Stomach (tissue), 9 donors: ENCODE data around the gene TP73. TPM values are rescaled to one million over a fixed set of nuclear protein-coding genes. Genes with fewer than 3 reads are reported as not detected.

Source experiments
- DNase-seq, 2 donors: peaks; one replicate each; pipeline versions ENCODE4 v3.0.0 to v3.0.0-alpha.2; 2013 to 2019
- H3K27ac ChIP-seq, 5 donors: fragments of 200-600 bp in 4 of 5; sonication (generic) in 4 of 5; one replicate each; pipeline ENCODE4 v1.5.1; 2013 to 2019; ENCODE audit warnings: mild to moderate bottlenecking in 1 of 5, moderate library complexity in 1 of 5
- H3K27me3 ChIP-seq, 3 donors: fragments of 200-600 bp; sonication (generic); one replicate each; pipeline ENCODE4 v1.5.1; 2017 to 2019; ENCODE audit warnings: mixed run types in 1 of 3
- H3K36me3 ChIP-seq, 4 donors: fragments of 200-600 bp; sonication (generic); 1 replicate in 3 of 4; 2 replicates in 1 of 4; pipeline ENCODE4 v1.5.1; 2016 to 2019
- H3K4me1 ChIP-seq, 4 donors: fragments of 200-600 bp; sonication (generic); one replicate each; pipeline ENCODE4 v1.5.1; 2016 to 2019
- H3K4me3 ChIP-seq, 4 donors: fragments of 200-600 bp; sonication (generic) in 3 of 4; one replicate each; pipeline ENCODE4 v1.5.1; 2016 to 2019; ENCODE audit warnings: mild to moderate bottlenecking in 1 of 4
- H3K9me3 ChIP-seq, 4 donors: fragments of 200-600 bp; sonication (generic); one replicate each; pipeline ENCODE4 v1.5.1; 2016 to 2019
- CTCF ChIP-seq, 7 experiments: fragments of 450-650 bp in 4 of 7; fragments of 200-600 bp in 3 of 7; sonication (generic) in 3 of 7; IDR thresholded peaks; one replicate each; pipeline ENCODE4 v1.5.1; 2016 to 2019; ENCODE audit warnings: antibody characterized with exemption in 7 of 7, control low read depth in 2 of 7, mild to moderate bottlenecking in 1 of 7
- EP300 ChIP-seq: sonication (generic); formaldehyde crosslinking; IDR thresholded peaks from one replicate; pipeline ENCODE4 v1.6.1; 2017; ENCODE audit warnings: antibody characterized with exemption
- POLR2A ChIP-seq, 4 donors: fragments of 450-650 bp; IDR thresholded peaks; one replicate each; pipeline ENCODE4 v1.6.1; 2016; ENCODE audit warnings: antibody characterized with exemption in 4 of 4, control low read depth in 2 of 4, mild to moderate bottlenecking in 1 of 4, moderate library complexity in 1 of 4
- POLR2AphosphoS5 ChIP-seq, 3 donors: sonication (generic); formaldehyde crosslinking; IDR thresholded peaks; one replicate each; pipeline ENCODE4 v1.6.1; 2016; ENCODE audit warnings: antibody characterized with exemption in 3 of 3
- WGBS, 5 donors: extraction: QIAGEN DNeasy Blood & Tissue Kit in 3 of 5; methylation state at CpG; one replicate each; pipeline versions ENCODE4 v1.1.5 to v1.1.7; 2013 to 2018; 5-methylcytosine and 5-hydroxymethylcytosine counted together
- intact Hi-C: fragments of 100-400 bp; cut with DNase I; formaldehyde crosslinking; loops from one replicate; pipeline ENCODE4 v1.15.1; 2023; ENCODE audit warnings: low total_unique reads
- polyA plus RNA-seq, 3 donors: library from polyadenylated mRNA; stranded (reverse); fragments of 200-250 nt; gene quantifications; one replicate each; pipeline ENCODE4 v1.2.3, GENCODE V29; 2013
- total RNA-seq, 5 donors: library from RNA; depleted of rRNA; stranded (reverse); fragments of >200 nt; gene quantifications; one replicate each; pipeline versions ENCODE4 v1.1.0 to v1.2.3, GENCODE V29; 2014 to 2016
- donor health status: healthy with polysubstance abuse.
- donor health status: Bipolar disorder and iron deficiency.
- donor health status: healthy.

The TP73 gene
- total and polyA plus RNA-seq, 8 donors, result 0.25 to 9.8 (median 1.4) TPM; not detected in 4

DNA sequence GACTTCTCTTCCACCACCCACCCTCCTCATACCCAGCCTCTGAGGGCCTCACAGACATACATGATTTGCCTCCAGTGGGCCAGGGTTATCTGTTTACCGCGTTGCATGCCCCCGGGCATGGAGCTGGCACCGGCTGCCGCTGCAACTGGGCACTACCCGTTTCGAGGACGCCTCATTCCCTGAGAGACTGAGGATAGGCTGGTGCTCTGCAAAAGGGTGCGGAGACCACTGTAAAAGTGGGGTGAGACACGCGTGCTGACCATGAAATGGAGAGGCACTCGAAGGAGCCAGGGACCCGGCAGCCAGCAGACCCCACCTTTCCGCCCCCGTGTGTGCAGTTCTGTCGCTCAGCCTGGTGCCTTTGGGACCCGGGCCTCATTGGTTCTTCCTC is 20.6 kb downstream of the TP73 start:
- Histone ChIP-seq H3K4me3 (no peak overlapping the region), H3K4me1 (peaks cover 6 to 24% (median 21%) of the 10 kb centered on the region in 4 donors), H3K36me3 (no peaks in the 10 kb centered on the region), H3K27ac (no peak overlapping the region), H3K27me3 (peaks cover 0 to 65% (median 8%) of the 10 kb centered on the region in 3 donors), H3K9me3 (no peaks in the 10 kb centered on the region)
- TF ChIP-seq POLR2A (IDR thresholded peaks at IDR 0.05) (no peak), CTCF (IDR thresholded peaks at IDR 0.05) (no peak), POLR2AphosphoS5 (IDR thresholded peaks at IDR 0.05) (no peak), EP300 (no peak)
- DNase-seq, result no peak
- intact Hi-C loops, result no loop called here
- WGBS, 5 donors, result 76 to 88% (median 80%) methylated on average over 16 to 17 of the region's 17 CpGs

DNA sequence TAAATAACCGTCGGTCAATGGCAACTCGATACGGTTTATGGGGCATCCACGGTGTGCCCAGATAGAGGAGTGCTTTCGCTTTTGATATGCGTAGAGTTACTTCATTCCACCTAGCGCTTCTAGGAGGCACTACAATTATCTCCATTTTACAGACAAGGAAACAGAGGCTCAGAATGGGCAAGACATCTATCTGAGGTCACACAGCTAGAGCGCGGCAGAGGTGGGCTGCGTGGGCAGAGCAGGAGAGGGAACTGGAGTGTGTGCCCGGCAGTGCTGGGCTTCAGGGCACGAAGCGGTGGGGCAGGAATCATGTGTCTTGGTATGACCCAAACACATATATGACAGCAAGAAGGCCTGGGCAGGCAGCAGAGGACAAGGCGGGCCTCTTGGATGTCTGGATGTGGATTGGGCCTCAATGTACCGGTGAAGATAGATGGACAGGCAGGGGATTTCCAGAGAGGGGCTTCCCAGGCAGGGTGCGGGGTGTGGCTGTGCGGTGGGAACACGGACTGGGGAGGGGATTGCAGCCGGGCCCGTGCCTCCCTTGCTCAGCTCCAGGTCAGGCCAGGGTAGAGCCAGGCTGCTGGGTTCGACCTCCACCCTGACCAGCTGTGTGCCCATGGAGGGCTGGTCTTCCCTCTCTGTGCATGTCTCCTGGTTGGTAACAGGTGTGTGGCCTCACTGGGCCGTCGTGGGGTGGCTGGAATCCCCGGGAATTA is 21.2 kb downstream of the TP73 start:
- Histone ChIP-seq H3K36me3 (no peaks in the 10 kb centered on the region), H3K4me1 (peaks cover 6 to 23% (median 19%) of the 10 kb centered on the region in 4 donors), H3K27me3 (peaks cover 0 to 65% (median 8%) of the 10 kb centered on the region in 3 donors), H3K27ac (no peak overlapping the region), H3K9me3 (no peaks in the 10 kb centered on the region), H3K4me3 (no peak overlapping the region)
- intact Hi-C loops, result no loop called here
- DNase-seq, result no peak
- TF ChIP-seq POLR2AphosphoS5 (IDR thresholded peaks at IDR 0.05), result no peak
- no peak for TF ChIP-seq CTCF (IDR thresholded peaks at IDR 0.05)
- TF ChIP-seq POLR2A (IDR thresholded peaks at IDR 0.05), result no peak
- no peak for TF ChIP-seq EP300
- 77 to 86% (median 80%) methylated on average over 21 to 25 of the region's 25 CpGs for WGBS, 5 donors

DNA sequence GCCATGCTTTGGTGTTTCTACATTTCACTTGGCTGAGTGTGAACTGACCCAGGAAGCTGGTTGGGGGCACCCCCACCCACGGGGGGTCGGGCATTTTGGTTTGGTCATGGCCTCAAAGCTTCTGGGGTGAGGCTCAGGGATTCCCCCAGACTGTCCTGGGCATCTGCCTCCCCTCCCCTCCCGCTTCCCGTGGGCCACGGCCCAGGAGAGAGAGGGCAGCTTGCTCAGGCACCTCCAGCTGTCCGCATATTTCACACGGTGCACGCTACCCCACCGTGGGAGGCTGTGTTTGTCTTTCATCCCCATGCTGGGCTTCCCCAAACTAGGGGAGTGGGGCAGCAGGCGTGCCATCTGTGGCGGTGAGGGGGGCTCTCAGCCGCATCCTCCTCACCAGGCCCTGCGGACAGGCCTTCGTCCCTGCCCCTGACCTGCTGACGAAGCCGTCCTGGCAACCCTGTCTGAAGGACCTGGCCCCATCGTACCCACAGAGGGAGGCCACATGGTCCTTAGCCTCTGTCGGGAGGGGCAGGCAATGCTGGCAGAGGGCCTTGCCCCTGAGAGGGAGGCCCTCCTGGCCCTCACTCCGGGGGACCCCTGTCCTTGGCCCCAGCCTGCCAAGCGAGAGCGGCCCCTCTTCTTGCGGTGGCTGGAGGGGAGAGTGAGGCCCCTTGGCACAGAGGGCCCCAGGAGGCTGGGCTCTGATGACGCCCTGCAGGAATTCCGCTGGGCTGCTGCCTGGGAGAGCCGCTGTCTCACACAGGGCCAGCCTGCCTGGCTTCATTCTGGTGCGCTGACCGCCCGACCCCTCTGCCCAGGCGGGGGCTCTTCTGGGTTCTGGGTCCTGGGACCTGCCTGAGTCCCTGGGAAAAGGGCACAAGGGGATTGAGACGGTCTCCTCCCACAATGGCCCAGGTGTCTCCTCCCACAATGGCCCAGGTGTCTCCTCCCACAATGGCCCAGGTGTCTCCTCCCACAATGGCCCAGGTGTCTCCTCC is 22.1 kb downstream of the TP73 start:
- H3K27me3 ChIP-seq, result peaks cover 0 to 64% (median 8%) of the 10 kb centered on the region in 3 donors
- H3K4me1 ChIP-seq, result peaks cover under 1 to 22% (median 12%) of the 10 kb centered on the region in 4 donors
- no peak overlapping the region for H3K27ac ChIP-seq
- peak overlapping the region in 1 of 4 donors; percentile 9 for H3K4me3 ChIP-seq
- intact Hi-C loops, result no loop called here
- no peaks in the 10 kb centered on the region for H3K9me3 ChIP-seq
- no peaks in the 10 kb centered on the region for H3K36me3 ChIP-seq
- TF ChIP-seq POLR2AphosphoS5 (IDR thresholded peaks at IDR 0.05) (no peak), EP300 (no peak), CTCF (IDR thresholded peaks at IDR 0.05) (no peak), POLR2A (IDR thresholded peaks at IDR 0.05) (no peak)
- 42 to 48% (median 45%) methylated on average over 14 to 30 of the region's 30 CpGs for WGBS, 5 donors
- peak in 1 of 2 donors; percentile 70 for DNase-seq

- intact Hi-C loops, result no loop called here
- TF ChIP-seq POLR2AphosphoS5 (IDR thresholded peaks at IDR 0.05) (no peak), CTCF (IDR thresholded peaks at IDR 0.05) (no peak), POLR2A (IDR thresholded peaks at IDR 0.05) (no peak), EP300 (no peak)
- H3K9me3 ChIP-seq, result no peaks in the 10 kb centered on the region
- H3K4me1 ChIP-seq, result peaks cover 0 to 18% (median 10%) of the 10 kb centered on the region in 4 donors
- 72 to 82% (median 76%) methylated on average over 11 of the region's 11 CpGs for WGBS, 5 donors
- no peaks in the 10 kb centered on the region for H3K36me3 ChIP-seq
- no peak overlapping the region for H3K4me3 ChIP-seq
- no peak overlapping the region for H3K27ac ChIP-seq
- DNase-seq, result no peak
- peaks cover 0 to 59% (median 8%) of the 10 kb centered on the region in 3 donors for H3K27me3 ChIP-seq
These were observed 23.1 kb downstream of the TP73 start for GRCh38 chr1:3675436-3675835.
